SK-N-SH (cell line): ENCODE results near the gene NECAB2. TPM values are rescaled to one million over a fixed set of nuclear protein-coding genes. Genes with fewer than 3 reads are reported as not detected.

ENCODE experiments used
- CTCF ChIA-PET: fragments of 300-600, 350-600 bp; formaldehyde crosslinking; extraction: SDS; loops from one replicate; lab custom pipeline; 2021; lab: Yijun Ruan, JAX
- POLR2A ChIA-PET: fragments of 350-600 bp; sonication (Branson Sonifier 250); formaldehyde crosslinking; extraction: SDS; loops from one replicate; lab custom pipeline; 2020; ENCODE audit warnings: antibody characterized with exemption, inconsistent platforms; lab: Yijun Ruan, JAX
- DNase-seq: peaks from one replicate; pipeline ENCODE4 v3.0.0; 2012
- H2AFZ ChIP-seq: fragments of 200-600 bp; sonication (generic); 2 replicates; pipeline ENCODE4 v1.8.1; 2016; ENCODE audit warnings: antibody characterized with exemption, mild to moderate bottlenecking, low read depth
- H3F3A ChIP-seq: fragments of 200-600 bp; sonication (generic); replicated peaks from 2 replicates; pipeline ENCODE3; 2016; ENCODE audit warnings: antibody characterized with exemption, mild to moderate bottlenecking; ENCODE audit not compliant: insufficient read depth
- H3K27ac ChIP-seq, 2 experiments: fragments of 200-500 bp in 1 of 2; fragments of 200-600 bp in 1 of 2; sonication (Bioruptor generic) in 1 of 2; sonication (generic), shearing (Covaris generic) in 1 of 2; 2 replicates each; pipeline versions ENCODE4 v1.5.1 to v1.6.1; 2014 to 2016; ENCODE audit warnings: low read depth in 2 of 2, inconsistent platforms in 1 of 2, low read length in 1 of 2, mild to moderate bottlenecking in 1 of 2, mixed read lengths in 1 of 2
- H3K27me3 ChIP-seq: fragments of 200-600 bp; sonication (generic), shearing (Covaris generic); 2 replicates; pipeline ENCODE4 v1.6.1; 2016; ENCODE audit warnings: mixed run types; ENCODE audit not compliant: insufficient read depth
- H3K36me3 ChIP-seq, 2 experiments: fragments of 200-500 bp in 1 of 2; fragments of 200-600 bp in 1 of 2; sonication (Bioruptor generic) in 1 of 2; sonication (generic) in 1 of 2; replicated peaks in 1 of 2; 2 replicates each; pipeline versions ENCODE3 to v1.5.1; 2014 to 2016; ENCODE audit warnings: low read length in 1 of 2, mild to moderate bottlenecking in 1 of 2; ENCODE audit not compliant: insufficient read depth in 2 of 2, control insufficient read depth in 1 of 2
- H3K4me1 ChIP-seq, 2 experiments: fragments of 200-500 bp in 1 of 2; fragments of 200-600 bp in 1 of 2; sonication (Bioruptor generic) in 1 of 2; sonication (generic), shearing (Covaris generic) in 1 of 2; 2 replicates each; pipeline versions ENCODE4 v1.5.1 to v1.6.1; 2014 to 2016; ENCODE audit warnings: low read depth in 1 of 2, low read length in 1 of 2, mixed run types in 1 of 2; ENCODE audit not compliant: insufficient read depth in 2 of 2, control insufficient read depth in 1 of 2
- H3K4me2 ChIP-seq: fragments of 200-600 bp; sonication (generic), shearing (Covaris generic); 2 replicates; pipeline ENCODE4 v1.6.1; 2017; ENCODE audit warnings: mixed run types
- H3K4me3 ChIP-seq, 2 experiments: fragments of 200-500 bp in 1 of 2; fragments of 200-600 bp in 1 of 2; sonication (Bioruptor generic) in 1 of 2; sonication (generic), shearing (Covaris generic) in 1 of 2; 2 replicates each; pipeline versions ENCODE4 v1.5.1 to v1.8.1; 2014 to 2016; ENCODE audit warnings: low read depth in 2 of 2, inconsistent platforms in 1 of 2, low read length in 1 of 2, mild to moderate bottlenecking in 1 of 2, mixed read lengths in 1 of 2, moderate library complexity in 1 of 2
- H3K79me2 ChIP-seq: fragments of 200-600 bp; sonication (generic); 2 replicates; pipeline ENCODE4 v1.8.1; 2017; ENCODE audit warnings: mild to moderate bottlenecking; ENCODE audit not compliant: insufficient read depth
- H3K9ac ChIP-seq: fragments of 200-600 bp; sonication (generic); 2 replicates; pipeline ENCODE4 v1.6.1; 2017; ENCODE audit warnings: mixed run types
- H3K9me2 ChIP-seq: fragments of 200-600 bp; sonication (generic); 2 replicates; pipeline ENCODE4 v1.6.1; 2017; ENCODE audit warnings: mixed run types
- H3K9me3 ChIP-seq: fragments of 200-600 bp; sonication (generic); 2 replicates; pipeline ENCODE4 v1.6.1; 2017; ENCODE audit warnings: mixed run types, mild to moderate bottlenecking, moderate library complexity
- H4K20me1 ChIP-seq: fragments of 200-600 bp; sonication (generic); 2 replicates; pipeline ENCODE4 v1.6.1; 2017; ENCODE audit warnings: mild to moderate bottlenecking, mixed run types; ENCODE audit not compliant: insufficient read depth
- CHD2 ChIP-seq: fragments of 150-350 bp; IDR thresholded peaks from 2 replicates; pipeline ENCODE4 v1.6.1; 2018; ENCODE audit warnings: low read length; ENCODE audit not compliant: partially characterized antibody
- EP300 ChIP-seq, 2 experiments: IDR thresholded peaks; 2 replicates each; pipeline versions ENCODE4 v1.4.0 to v1.6.1; 2012; ENCODE audit warnings: borderline replicate concordance in 1 of 2, low read depth in 1 of 2, low read length in 1 of 2
- EZH2phosphoT487 ChIP-seq: fragments of 200-600 bp; sonication (generic); IDR thresholded peaks from 2 replicates; pipeline ENCODE4 v1.6.1; 2017; ENCODE audit warnings: low read depth, mixed run types, mild to moderate bottlenecking, antibody characterized with exemption, moderate library complexity, borderline replicate concordance
- IRF3 ChIP-seq: fragments of 150-350 bp; IDR thresholded peaks from 2 replicates; pipeline ENCODE4 v1.6.1; 2016; ENCODE audit warnings: mild to moderate bottlenecking, low read depth, low read length
- MAX ChIP-seq: IDR thresholded peaks from 2 replicates; pipeline ENCODE4 v1.4.0; 2012; ENCODE audit warnings: low read depth
- MEF2A ChIP-seq: IDR thresholded peaks from 2 replicates; pipeline ENCODE4 v1.4.0; 2012; ENCODE audit warnings: low read depth, borderline replicate concordance
- MXI1 ChIP-seq: IDR thresholded peaks from 2 replicates; pipeline ENCODE4 v1.6.1; 2012; ENCODE audit warnings: mild to moderate bottlenecking, low read depth, low read length, improper control_type of control experiment
- PBX3 ChIP-seq: IDR thresholded peaks from 2 replicates; pipeline ENCODE4; 2012
- RCOR1 ChIP-seq: fragments of 150-350 bp; IDR thresholded peaks from 2 replicates; pipeline ENCODE4 v1.6.1; 2017; ENCODE audit warnings: antibody characterized with exemption, low read length
- RFX5 ChIP-seq: IDR thresholded peaks from 2 replicates; pipeline ENCODE4 v1.6.1; 2012; ENCODE audit warnings: mild to moderate bottlenecking, improper control_type of control experiment, low read length
- SIN3A ChIP-seq: IDR thresholded peaks from 2 replicates; pipeline ENCODE4 v1.6.1; 2012; ENCODE audit warnings: low read depth, mild to moderate bottlenecking, low read length, moderate library complexity, borderline replicate concordance
- SMC3 ChIP-seq: IDR thresholded peaks from 2 replicates; pipeline ENCODE4 v1.6.1; 2012; ENCODE audit warnings: low read depth, low read length, improper control_type of control experiment
- TCF12 ChIP-seq: IDR thresholded peaks from 2 replicates; pipeline ENCODE4 v1.4.0; 2012
- USF1 ChIP-seq: IDR thresholded peaks from 2 replicates; pipeline ENCODE4 v1.4.0; 2012; ENCODE audit warnings: low read depth, borderline replicate concordance
- USF2 ChIP-seq: fragments of 150-350 bp; IDR thresholded peaks from 2 replicates; pipeline ENCODE4 v1.6.1; 2017; ENCODE audit warnings: antibody characterized with exemption, low read length, low read depth, borderline replicate concordance
- YY1 ChIP-seq: IDR thresholded peaks from 2 replicates; pipeline ENCODE4 v1.4.0; 2012; ENCODE audit warnings: low read depth, mild to moderate bottlenecking
- ZBTB33 ChIP-seq: IDR thresholded peaks from 2 replicates; pipeline ENCODE4 v1.4.0; 2012; ENCODE audit warnings: low read depth, borderline replicate concordance
- WGBS: methylation state at CpG from one replicate; pipeline ENCODE4 v1.1.6; 2017; ENCODE audit warnings: low lambda C conversion rate; 5-methylcytosine and 5-hydroxymethylcytosine counted together
- polyA plus RNA-seq, 3 experiments: library from polyadenylated mRNA; depleted of rRNA; stranded (reverse); fragments of >200 nt; gene quantifications; 2 replicates each; pipeline ENCODE4 v1.2.3, GENCODE V29; 2012

NECAB2 gene
- polyA plus RNA-seq, 1 of the 3 experiments (the other 2 are of a cell fraction): 0.58 TPM

- H3K9me2 ChIP-seq: no peaks in the 10 kb centered on the region
- no peaks in the 10 kb centered on the region for H4K20me1 ChIP-seq
- H3K4me1 ChIP-seq: no peaks in the 10 kb centered on the region
- H3K27ac ChIP-seq: no peak overlapping the region
- TF ChIP-seq RFX5 (no peak), PBX3 (no peak), USF1 (no peak), RCOR1 (no peak), EP300 (IDR thresholded peaks at IDR 0.05; ENCODE audit: borderline replicate concordance in 1 of 2, low read depth in 1 of 2, low read length in 1 of 2) (no peak), CHD2 (no peak), SIN3A (no peak), IRF3 (no peak), MXI1 (no peak), TCF12 (no peak), EZH2phosphoT487 (no peak), SMC3 (no peak), ZBTB33 (no peak), YY1 (no peak), MAX (no peak), MEF2A (no peak), USF2 (no peak)
- H3K27me3 ChIP-seq: no peaks in the 10 kb centered on the region
- ChIA-PET CTCF (interaction anchor here (0.7 to 0.8 kb wide), 2 partner anchors 47 to 64 kb away, joined by 3 to 4 read pairs; no protein-coding TSS in a partner anchor), POLR2A (no interaction called here)
- H3K4me3 ChIP-seq: no peak overlapping the region
- no peaks in the 10 kb centered on the region for H3K9me3 ChIP-seq
- no peak overlapping the region for H3K9ac ChIP-seq
- H3K4me2 ChIP-seq: no peak overlapping the region
- no peak overlapping the region for H2AFZ ChIP-seq
- DNase-seq: no peak
- H3F3A ChIP-seq: no peaks in the 10 kb centered on the region
- no peaks in the 10 kb centered on the region for H3K36me3 ChIP-seq
- 68% methylated on average over 3 of the region's 12 CpGs for WGBS
- no peaks in the 10 kb centered on the region for H3K79me2 ChIP-seq
These were observed 48.4 kb downstream of the NECAB2 start for GRCh38 chr16:84016477-84016876.
